HG03175 (cell line): ENCODE results near the gene TGFBR3L.
"Not testable (repeated sequence)": the region's sequence is repeated elsewhere in the genome, so short reads cannot be mapped to it uniquely, and the experiment has no call there.

Experiments used
- ATAC-seq: cut with Tn5 transposase; IDR thresholded peaks from one replicate; pipeline ENCODE4 v1.9.1; 2021; ENCODE audit warnings: mild to moderate bottlenecking, moderate library complexity; ENCODE audit not compliant: unreplicated experiment

The TGFBR3L gene

DNA sequence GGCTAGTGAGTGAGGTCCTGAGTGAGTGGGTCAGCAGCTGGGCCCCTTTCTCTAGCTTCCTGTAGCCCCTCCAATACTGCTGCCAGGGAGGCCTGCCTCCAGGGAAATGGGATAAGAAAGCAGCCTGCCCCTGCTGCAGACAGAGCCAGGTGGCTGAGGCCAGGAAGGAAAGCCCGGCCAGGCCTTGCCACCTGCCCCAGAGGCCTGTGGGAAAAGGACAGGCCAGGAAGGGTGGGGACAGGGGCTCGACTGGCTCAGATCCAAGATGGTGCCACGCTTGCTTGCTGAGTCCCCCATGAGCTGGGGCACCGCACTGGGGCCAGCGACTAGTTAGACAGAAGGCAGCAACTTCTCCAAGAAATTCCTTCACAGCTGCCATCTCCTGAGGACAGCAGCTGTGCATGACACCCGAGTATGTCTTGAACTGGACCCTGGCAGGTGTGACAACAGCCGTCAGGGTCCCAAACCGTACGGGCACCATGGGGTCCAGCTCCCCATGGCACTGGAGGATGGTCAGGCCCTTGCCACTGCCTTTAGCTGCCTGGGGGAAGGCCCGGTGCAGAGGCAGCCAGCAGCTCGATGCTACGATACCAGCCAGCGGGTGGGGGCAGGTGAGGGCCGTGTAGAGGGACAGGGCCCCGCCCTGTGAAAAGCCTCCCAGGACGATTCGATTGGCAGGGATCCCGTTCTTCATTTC lies 35.4 kb upstream of the TGFBR3L start:
- no peak for ATAC-seq

DNA sequence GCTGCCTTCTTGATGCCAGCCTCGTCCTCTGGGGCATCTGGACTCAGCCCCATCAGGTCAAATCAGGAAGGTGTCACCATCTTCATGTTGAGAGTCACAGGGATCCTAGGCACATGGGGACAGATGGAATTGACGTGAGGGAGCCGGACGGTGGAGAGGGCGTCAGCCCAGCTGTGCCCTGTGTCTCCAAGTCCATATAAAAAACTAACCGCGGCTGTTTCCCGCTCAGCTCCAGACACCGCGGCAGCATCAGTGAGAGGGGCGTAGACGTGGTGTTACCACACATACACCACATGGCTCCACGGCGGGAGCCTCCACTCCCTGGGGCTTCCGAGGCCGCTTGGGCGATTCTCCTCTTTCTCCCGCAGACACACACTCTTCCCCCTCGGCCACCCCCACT lies 34.8 kb upstream of the TGFBR3L start:
- no peak for ATAC-seq

- no peak for ATAC-seq
These were observed 32.7 kb upstream of the TGFBR3L start for GRCh38 chr19:7881910-7882309.

DNA sequence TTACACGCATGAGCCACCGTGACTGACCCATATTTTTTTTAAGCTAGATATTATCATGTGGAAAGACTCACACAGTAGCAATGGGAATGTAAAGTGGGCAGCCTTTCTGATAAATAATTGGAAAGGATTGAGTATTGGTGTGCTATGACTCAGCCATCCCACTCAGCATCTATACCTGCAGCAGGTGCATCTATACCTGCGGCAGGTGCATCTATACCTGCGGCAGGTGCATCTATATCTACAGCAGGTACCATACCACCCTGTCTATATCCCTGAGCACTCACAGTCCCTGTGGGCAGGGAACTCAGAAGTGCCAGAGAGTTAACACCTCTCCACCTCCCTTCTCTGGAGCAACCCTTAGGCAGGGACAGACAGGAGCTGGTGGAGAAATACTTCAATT lies 31.5 kb upstream of the TGFBR3L start:
- no peak for ATAC-seq

DNA sequence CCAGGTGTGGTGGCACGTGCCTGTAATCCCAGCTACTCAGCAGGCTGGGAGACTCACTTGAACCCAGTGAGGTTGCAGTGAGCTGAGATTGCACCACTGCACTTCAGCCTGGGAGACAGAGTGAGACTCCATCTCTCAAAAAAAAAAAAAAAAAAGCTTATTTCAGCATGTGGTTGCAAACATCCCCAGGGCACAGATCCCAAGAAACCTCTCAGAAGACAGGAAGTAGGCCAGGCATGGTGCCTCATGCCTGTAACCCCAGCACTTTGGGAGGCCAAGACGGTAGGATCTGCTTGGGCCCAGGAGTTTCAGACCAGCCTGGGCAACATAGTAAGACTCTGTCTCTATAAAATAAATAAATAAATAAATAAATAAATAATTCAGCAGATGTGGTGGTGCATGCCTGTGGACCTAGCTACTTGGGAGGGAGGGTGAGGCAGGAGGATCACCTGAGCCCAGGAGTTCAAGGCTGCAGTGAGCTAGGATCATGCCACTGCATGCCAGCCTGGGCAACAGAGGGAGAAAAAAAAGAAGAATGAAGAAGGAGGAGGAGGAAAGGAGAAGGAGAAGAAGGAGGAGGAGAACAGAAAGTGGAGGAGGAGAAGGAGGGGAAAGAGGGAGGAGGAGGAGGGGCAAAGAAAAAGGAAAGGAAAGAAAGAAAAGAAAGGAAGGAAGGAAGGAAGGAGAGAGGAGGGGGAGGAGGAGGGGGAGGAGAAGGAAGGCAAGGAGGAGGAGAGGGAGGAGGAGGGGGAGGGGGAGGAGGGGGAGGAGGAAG lies 30.6 kb upstream of the TGFBR3L start:
- no peak for ATAC-seq

- ATAC-seq, result no peak
These were observed 28.8 kb upstream of the TGFBR3L start for GRCh38 chr19:7885818-7886217.

DNA sequence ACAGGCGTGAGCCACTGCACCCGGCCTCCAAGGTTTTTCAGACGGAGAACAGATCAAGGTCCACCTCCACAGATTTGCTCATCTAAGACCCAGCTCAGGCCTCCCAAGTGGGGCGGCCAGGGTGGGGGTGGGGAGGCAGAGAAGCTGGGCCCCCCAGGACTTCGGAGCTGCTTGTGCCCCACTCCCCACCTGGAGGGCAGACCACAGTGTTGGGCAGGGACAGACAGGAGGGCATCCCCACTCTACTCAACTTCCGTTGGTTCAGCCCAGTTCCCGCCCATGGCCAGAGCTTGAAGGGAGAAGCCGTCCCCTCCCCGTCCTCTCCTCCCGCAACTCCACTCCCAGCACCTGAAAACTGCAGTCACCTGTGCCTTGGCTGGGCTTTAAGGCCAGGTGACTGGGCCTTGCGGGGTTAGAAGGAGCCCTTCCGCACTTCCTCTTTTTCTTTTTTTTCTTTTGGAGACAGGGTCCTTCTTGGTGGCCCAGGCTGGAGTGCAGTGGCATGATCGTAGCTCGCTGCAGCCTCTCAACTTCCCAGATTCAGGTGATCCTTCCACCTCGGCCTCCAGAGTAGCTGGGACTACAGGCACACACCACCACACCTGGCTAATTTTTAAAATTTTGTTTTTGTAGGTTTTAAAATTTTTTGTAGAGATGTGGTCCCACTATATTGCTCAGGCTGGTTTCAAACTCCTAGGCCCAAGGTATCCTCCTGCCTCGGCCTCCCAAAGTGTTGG lies 27.1 kb upstream of the TGFBR3L start:
- no peak for ATAC-seq

GRCh38 chr19:7888145-7888825 lies 26.3 kb upstream of the TGFBR3L start, which contains the start of gene LRRC8E:
TSS of gene LRRC8E (plus strand) at chr19:7888510. CDS start at chr19:7895604, 7,094 bp downstream.
- no peak for ATAC-seq

DNA sequence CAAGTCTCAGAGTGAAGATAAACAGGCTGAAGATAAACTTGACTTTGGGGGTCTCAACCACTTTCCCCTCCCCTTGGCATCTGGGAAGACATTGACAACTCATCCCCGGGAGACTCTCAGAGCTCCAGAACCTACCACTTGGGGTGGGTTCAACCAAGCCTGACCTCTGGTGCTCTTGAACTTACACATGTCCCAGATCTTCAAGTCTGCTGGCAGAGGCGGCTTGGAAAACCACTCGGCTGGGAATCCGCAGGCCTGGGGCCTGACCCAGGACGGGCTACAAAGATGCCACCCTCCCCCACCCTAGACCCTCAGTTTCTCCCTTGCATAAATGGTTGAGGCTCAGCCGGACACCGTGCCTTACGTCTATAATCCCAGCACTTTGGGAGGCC lies 25.8 kb upstream of the TGFBR3L start:
- no peak for ATAC-seq

GRCh38 chr19:7893362-7894101 lies 21.1 kb upstream of the TGFBR3L start:
- not testable (repeated sequence) for ATAC-seq

GRCh38 chr19:7894612-7895309 lies 19.9 kb upstream of the TGFBR3L start:
- ATAC-seq, result no peak

DNA sequence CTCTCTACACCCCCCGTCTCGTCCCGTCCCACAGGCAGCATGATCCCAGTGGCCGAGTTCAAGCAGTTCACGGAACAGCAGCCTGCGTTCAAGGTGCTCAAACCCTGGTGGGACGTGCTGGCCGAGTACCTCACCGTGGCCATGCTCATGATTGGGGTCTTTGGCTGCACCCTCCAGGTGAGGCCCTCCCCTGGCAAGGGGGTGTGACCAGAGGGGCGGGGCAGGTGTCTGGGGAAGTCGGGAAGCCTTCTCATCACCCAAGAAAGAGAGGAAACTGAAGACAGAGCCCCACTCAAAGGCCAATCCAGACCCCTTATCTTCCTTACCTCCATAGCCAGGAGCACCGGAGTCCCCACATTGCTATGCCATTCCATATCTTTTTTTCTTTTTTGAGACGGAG lies 19.1 kb upstream of the TGFBR3L start:
- no peak for ATAC-seq

DNA sequence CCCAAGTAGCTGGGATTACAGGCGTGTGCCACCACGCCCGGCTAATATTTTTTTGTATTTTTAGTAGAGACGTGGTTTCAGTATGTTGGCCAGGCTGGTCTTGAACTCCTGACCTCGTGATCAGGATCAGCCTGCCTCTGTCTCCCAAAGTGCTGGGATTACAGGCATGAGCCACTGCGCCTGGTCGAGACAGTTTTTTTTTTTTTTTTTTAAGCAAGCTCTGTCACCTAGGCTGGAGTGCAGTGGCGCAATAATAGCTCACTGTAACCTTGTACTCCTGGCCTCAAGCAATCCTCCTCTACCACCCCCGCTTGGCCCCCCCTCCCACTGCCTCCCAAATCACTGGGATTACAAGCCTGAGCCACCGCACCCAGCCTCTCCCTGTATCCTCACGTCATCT lies 17.3 kb upstream of the TGFBR3L start:
- no peak for ATAC-seq

DNA sequence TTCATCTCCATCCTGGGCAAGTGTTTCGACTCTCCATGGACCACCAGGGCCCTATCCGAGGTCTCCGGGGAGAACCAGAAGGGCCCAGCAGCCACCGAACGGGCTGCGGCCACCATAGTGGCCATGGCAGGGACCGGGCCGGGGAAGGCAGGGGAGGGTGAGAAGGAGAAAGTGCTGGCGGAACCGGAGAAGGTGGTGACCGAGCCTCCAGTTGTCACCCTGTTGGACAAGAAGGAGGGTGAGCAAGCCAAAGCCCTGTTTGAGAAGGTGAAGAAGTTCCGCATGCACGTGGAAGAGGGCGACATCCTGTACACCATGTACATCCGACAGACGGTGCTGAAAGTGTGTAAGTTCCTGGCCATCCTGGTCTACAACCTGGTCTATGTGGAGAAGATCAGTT lies 15.7 kb upstream of the TGFBR3L start:
- ATAC-seq, result no peak

DNA sequence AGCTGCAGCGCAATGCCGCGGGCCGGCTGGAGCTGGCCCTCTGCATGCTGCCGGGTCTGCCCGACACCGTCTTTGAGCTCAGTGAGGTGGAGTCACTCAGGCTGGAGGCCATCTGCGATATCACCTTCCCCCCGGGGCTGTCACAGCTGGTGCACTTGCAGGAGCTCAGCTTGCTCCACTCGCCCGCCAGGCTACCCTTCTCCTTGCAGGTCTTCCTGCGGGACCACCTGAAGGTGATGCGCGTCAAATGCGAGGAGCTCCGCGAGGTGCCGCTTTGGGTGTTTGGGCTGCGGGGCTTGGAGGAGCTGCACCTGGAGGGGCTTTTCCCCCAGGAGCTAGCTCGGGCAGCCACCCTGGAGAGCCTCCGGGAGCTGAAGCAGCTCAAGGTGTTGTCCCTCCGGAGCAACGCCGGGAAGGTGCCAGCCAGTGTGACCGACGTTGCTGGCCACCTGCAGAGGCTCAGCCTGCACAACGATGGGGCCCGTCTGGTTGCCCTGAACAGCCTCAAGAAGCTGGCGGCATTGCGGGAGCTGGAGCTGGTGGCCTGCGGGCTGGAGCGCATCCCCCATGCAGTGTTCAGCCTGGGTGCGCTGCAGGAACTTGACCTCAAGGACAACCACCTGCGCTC lies 14.8 kb upstream of the TGFBR3L start:
- no peak for ATAC-seq

GRCh38 chr19:7900401-7900870 lies 14.2 kb upstream of the TGFBR3L start:
- no peak for ATAC-seq

DNA sequence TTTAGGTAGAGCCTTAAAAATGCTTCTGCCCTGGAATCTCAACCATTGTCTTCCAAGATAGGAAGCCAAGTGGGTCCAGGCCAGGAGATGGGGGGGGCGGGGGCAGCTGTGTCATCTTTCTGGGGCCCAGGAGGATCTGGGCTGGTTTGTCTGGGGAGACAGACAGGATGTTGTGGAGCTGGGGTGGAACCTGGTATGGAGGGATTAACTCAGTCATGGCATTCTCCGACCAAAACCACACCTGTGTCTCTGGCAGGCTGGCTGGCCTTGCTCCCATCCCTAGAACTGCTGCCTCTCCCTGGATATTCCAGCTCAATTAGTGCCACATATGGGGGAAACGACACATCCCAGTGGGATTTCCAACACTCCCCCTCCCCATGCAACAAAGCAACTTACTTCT lies 13.7 kb upstream of the TGFBR3L start:
- ATAC-seq, result no peak

DNA sequence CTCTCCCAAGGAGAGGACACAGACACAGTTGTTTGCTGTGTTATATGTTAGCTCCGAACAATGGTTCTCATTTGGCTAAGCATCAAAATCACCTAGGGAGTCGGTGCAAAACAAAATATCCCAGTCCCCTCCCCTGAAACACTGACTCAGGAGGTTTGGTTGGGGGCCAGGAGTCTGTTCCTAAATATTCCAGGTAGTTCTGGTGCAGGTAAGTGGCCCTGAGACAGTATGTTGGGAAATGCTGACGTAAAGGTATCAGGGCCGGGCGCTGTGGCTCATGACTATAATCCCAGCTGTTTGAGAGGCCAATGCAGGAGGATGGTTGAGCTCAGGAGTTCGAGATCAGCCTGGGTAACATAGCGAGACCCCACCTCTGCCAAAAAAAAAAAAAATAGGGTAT lies 13.3 kb upstream of the TGFBR3L start:
- ATAC-seq, result no peak

- ATAC-seq, result no peak
These were observed 11.8 kb upstream of the TGFBR3L start for GRCh38 chr19:7902796-7903243.
